Activated T-cell treated with anti-CD3 and anti-CD28 coated beads for 24 hours (primary cell): Measurements from ENCODE around the gene PPP3R2.
"Not testable (repeated sequence)": the region's sequence is repeated elsewhere in the genome, so short reads cannot be mapped to it uniquely, and the experiment has no call there.

ENCODE experiments used
- DNase-seq: peaks from one replicate; pipeline ENCODE4 v3.0.0-alpha.2; 2020; ENCODE audit warnings: low read depth

Gene PPP3R2, protein sequence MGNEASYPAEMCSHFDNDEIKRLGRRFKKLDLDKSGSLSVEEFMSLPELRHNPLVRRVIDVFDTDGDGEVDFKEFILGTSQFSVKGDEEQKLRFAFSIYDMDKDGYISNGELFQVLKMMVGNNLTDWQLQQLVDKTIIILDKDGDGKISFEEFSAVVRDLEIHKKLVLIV

DNA sequence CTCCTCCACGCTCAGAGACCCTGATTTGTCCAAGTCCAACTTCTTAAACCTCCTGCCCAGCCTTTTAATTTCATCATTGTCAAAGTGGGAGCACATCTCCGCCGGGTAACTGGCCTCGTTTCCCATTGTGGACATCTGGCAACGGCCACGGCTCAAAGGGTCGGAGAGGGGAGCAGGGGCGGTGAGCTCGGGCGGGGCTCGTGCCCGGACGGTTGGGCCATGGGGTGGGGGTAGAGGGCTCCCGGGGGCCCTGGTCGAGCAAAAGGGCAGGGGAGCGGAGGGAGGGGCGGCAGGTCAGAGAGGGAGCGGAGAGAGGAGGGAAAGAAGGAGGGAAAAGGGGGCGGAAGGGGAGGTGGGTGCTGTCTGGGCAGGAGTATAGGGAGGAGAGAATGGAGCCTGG lies at the start of gene PPP3R2:
PPP3R2 (minus strand) TSS at position 174 of the 400 bp plus-strand sequence; CDS start at position 126, 48 bp downstream.
- DNase-seq = no peak

DNA sequence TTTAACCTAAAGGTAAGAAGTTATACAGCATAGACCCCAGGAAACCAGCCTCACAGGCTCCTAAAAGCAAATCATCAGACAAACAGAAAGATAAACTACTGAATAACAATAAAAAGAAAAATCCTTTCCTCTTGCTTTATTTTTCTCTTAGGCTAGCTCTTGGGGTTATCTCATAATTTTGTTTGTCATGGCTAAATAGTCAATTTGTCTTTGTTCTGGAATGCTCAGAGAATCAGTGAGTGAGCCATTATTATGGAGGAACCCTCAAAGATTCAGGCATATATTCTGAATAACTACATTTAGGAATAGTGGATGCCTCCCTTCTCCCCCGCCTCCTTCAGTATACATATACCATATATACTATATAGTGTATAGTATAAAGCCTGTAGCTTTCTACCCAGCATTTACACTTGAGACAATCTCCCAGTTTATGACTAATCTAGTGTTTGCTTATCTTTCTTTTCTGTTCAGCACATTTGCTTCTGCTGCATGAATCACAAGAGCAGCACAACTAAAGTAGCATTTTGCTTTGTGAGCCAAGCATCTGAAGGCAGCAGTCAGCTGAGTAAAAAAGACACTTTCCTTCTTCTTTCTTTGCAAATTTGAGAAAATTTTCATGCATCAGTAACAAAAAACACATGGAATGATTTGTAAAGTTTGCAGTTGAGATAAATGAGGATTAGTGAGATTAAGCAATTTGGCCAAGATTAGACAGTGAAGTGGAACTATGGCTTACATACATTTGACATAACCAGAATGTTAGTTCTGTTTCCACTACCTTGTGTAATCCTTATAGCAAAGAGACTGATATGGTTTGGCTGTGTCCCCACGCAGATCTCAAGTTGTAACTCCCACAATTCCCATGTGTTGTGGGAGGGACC lies 45.3 kb upstream of the PPP3R2 start:
- DNase-seq = no peak

DNA sequence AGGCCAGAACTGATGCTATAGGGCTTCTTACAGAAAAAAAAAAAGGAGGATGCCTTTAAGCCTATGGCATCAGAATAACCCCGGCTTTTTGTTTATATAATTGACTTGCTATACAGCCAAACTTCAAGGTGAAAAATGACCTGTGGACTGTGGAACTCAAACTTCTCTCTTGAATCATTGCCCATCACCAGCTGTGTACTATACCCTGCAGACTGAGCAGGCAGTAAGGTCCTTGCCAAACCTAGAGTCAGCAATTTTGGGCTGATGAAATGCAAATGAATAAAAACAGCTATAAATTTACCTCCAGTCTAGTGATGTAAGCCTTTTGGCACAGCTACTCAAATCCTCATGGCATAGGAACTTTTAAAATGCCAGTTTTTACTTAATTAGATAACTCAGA lies 44.5 kb upstream of the PPP3R2 start:
- no peak for DNase-seq

DNA sequence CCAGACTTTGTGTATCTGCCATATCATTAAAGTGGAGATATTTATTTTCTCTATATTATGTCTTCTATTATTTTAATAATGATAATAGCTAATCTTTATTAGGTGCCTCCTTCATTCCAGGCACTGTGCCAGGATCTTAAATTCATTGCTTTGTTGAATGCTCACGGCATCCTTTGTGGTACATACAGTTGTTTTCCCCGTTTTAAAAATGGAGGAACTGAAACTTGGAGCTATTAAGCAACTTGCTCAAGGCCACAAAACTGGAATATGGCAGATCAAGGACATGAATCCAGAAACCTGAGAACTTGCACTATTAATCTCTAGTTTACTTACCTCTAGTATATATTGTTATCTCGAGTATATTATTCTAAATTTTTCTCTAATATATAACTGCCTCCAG lies 41.5 kb upstream of the PPP3R2 start:
- DNase-seq = no peak

DNA sequence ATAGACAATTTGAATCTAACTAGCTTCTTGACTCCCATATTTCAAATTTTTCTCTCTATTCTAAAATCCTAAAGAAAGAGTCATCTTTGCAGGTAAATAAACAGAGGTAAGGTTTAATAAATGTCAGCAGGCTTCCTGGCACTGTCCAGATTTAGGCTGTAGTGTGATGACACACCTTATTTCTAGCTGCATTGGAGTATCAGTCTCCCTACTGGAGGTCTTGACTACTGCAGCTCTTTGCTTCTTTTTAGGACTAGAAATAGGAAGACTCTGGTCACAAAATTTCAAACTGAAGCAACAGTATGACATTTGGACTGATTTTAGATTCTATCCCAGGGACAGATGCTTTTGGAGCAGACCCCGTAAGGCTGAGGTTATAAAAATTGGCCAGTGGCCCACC lies 40.7 kb upstream of the PPP3R2 start:
- DNase-seq = no peak

DNA sequence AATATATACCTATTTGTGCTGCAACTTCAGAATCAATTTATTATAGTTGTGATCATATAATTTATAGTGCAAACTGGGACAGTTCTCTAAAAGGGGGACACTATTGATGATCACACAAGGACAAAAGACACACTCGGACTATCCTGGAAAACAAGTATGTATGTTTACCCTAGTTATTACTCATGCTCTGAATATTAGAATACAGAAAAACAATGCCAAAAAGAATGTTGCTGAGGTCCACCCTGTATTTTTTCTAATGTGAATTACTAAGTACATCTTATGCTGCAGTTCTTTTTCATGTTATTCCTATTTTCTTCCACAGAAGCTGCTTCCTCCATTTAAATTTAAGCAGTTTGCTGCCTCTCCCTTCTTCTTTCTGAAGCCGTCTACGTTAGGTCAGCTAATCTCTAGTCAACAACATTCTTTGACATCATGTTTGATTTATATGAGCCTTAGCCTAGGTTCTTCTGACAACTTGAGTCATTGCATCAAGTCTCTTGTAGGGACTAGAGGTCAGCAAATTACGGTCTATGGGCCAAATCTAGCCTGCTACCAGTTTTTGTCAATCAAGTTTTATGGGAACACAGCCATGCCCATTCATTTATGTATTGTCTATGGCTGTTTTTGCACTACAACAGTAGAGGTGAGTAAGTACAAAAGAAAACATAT lies 40.1 kb upstream of the PPP3R2 start:
- DNase-seq = no peak

DNA sequence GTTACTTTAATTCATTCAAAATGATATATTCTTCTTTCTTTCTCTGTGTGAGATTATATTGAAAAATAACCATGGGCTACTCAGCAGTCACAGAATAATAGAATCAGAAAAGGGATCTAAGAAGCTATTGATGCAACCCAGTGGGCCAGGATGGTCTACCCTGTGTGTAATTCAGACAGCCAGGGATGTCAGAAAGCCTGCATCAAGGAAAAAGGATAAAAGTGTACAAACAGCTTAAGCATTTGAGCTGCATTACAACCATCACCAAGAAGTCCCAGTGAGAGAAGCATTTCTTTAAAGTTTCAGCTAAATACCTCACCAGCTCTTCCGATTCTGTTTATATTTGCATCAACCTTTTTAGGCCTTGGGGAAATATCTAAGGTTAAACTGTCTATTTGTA lies 37.8 kb upstream of the PPP3R2 start:
- DNase-seq = no peak

DNA sequence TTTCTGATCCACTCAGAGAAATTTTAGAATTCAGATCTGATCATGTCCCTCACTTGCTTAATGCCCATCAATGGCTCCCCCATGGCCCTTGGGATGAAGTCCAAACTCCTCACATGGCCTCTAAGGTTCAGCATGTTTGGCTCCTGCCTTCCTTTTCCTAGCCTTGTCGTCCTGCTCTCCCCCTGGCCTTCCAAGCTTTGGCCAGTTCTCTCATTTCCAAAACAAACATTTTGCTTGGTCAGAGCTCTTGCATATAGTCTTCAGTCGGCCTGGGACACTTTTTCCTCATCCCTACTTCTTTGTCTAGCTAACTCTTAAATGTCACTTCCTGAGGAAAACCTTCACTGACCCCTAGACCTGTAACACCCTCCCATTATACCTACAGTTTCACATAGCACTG lies 37.1 kb upstream of the PPP3R2 start:
- no peak for DNase-seq

DNA sequence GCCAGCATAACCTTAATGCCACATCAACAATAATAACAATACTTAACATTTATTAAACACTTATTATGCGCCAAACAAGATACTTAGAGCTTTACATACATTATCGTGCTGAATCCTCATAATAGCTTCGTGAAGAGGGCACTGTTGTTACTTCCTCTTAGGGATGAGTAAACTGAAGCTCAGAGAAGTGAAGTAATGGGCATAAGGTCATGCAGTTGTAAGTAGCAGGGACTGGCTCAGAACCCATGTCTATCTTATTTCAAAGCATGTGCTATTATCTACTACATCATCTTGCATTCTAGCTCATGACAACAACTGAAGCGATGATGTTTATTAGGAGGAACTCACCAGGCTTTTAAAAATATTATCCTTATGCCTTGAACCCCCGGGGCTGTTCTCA lies 34.9 kb upstream of the PPP3R2 start:
- DNase-seq = no peak

DNA sequence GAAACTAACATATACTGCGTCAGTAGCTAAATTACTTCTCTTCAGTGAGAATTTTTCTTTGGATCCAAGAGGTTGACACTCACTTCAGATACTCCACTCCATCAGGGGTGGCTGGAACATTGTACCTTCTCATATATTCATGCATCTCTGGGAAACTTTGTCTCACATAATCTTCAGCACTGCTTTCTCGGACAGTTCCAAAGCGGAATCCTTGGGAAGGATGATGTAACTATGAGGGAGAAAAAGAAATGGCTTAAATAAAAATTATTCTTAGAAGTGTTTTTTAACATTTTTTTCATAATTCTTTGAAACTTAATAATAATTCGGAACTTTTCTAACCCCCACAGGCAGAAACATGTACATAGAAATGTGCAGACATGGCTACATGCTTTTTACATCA lies 33.4 kb upstream of the PPP3R2 start:
- DNase-seq = no peak

DNA sequence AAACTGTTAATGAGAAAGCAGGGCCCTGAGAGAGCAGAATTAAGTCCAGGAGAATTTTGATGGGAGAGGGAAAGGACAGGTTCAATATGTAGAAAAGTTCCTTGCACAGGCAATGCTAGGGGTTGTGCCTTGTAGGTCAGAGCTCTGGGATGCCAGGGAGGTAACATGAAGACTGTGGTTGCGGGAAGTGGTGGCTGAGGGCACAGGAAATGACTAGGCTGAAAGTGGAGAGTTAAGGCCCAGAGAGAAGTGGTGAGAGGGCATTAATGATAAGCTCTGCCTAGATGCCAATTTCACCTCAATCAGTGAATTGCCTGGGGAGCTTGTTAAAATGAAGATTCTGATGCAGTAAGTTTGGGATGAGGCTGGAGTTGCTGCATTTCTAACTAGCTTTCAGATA lies 31.5 kb upstream of the PPP3R2 start:
- no peak for DNase-seq

DNA sequence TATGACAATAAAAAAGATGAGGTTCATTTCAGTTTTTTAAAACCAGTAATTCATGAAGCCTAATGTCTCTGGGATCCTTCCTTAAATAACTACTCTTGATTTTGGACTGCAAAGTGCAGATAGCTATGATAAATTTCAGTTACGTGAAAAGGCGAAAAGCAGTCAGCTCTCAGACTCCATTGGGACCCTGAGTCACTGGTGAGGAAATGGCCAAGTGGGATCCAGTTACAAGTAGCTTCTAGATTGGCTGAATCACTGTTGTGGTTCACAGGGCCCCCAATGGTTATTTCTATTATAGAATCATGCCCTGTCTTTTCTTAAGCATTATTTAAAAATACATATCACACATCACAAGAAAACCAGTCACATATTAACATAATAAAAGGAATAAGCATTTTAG lies 31.1 kb upstream of the PPP3R2 start:
- DNase-seq = no peak

DNA sequence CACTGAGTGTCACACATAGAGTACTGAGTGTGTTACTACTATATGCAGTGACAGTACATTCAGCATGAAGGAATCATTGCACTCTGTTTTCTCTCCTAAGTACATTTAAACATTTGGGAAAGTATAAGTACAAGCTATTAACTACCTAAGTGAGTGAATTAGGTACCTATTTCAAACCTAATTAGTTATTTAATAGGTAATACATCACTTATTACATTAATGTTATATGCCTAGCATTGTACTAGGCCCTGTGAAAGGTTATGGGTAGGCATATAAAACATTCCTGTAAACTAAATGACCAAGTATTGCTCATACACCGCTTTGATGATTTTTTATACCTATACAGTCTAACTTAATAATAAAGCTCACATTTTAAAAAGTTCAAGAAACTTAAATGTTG lies 25.7 kb upstream of the PPP3R2 start:
- no peak for DNase-seq

DNA sequence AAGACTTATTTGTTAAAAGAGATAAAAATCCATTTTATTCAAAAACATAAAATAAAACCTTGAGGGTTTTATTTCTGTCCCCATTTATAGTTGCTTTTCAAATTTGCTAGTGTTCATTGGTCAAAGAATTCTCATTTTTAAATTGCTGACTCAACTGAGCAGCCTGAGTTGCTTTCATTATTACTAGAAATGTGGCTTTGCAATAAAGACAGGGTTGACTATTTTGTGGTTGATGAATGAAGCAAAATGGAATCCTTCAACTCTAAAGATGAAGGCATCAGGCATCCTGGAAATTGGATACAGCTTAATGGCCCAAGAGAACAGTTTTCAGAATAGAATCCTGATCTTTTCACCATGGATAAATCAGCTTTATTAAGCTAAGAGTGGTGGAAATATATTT lies 23.9 kb upstream of the PPP3R2 start:
- DNase-seq = no peak

DNA sequence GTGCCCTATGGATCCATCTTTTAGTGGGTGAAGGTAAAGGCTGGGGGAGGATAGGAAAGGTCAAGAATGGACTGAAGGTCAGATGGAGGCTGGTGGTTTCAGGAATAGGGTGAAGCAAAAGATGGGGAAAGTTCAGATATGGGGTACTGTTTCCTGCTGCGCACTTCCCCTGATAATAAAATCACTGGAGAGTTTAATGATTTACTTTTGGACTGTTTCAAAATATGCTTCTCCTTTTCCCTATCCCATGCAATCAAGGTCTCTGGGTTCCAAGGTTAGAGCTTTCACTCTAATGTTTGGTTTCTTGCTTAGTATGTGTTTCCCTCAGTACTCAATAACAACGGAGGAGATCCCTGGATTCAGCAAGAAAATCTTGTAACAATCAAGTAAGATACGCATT lies 10.8 kb upstream of the PPP3R2 start:
- no peak for DNase-seq

DNA sequence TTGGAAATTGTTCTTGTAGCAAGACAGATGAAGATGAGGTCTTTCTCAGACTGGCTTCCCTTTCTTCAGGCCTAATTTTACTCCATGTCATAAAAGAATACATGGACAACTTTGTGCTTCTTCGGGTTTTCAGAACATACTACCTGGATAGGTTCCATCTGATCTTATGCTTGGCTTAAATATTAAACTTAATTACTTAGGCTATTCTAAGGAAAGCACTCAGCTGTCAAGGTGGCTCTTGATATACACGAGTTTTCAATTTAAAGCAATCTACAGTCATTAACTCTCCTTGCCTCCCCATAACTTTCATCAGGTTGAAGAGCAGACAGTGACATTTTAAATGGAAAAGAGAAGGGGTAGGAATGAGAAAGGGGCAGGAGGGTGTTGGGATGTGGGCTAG lies 9.5 kb upstream of the PPP3R2 start:
- DNase-seq = no peak

DNA sequence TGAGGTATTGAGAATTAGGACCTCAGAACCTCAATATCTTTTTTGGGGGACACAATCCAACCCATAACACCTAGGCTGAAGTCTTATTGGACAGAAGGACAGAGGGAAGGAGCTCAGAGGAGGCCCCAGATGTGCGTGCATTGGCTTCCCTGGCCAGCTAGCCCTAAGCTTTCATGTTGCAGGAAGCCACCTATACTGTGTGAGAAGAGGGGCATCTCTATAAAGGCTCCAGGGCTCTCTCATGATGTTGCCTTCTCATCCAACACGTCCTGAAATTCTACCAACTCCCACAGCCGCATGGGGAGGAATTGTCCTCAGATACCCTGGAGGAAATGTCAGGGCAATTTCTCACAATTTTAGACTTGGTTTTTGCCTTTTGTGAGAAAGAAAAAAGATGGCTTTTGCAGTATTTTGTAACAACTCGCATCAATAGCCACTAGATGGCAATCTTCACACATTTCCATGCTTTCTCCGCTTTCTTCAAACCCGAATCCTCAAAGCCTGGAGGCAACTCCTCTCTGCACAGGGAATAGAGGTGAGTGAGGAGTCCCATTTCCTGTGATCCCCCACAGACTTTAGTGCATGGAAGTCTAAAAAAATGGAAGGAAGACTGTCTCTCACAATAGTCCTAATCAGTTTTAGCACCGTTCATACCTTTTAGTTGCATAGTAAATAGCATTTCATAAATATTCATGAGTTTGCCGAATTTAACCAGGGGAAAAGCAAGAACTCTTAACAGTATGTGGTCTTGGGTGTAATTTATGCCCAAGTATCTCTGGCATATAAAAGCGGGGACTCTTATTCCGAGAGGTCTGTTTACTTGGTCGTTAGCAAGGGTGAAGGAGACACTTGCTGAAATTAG lies 7.4 kb upstream of the PPP3R2 start:
- DNase-seq = no peak

DNA sequence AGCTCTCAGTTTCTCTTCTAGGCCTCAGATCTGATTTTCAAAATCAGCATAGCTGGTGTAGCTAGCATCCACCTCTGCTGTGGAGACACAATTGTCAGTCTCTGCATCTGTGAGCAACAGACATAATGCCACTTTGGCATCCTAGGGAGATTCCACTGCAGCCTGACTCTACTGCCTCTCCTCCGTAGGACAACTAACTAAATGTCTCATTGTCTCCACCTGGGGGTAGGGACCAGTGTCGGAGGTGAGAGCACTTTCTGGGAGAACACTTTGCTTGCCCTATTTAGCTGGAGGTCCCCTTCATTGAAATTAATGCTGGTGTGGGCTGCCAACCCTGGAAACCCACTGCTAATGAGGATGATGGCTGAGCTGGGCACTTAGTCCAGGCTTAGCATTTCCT lies 1.4 kb downstream of the PPP3R2 start:
- no peak for DNase-seq

DNA sequence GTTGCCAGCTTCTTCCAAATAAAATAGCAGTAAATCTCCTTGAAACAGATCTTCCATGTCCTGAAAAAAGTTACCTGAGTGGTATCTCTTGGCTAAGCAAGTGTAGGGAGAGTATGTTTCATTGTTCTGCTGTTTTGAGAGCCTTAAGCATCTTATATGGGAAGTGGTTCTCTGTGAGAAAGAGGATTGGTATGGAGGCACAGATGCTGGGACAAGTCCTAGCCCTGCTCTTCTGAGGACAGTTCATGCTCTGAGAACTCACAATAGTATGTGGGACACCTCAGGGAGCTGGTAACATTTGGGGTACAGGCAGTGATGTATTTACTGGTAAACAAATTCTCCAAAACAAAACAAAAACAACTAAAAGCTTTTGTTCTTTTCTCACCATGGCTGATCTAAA lies 2.0 kb downstream of the PPP3R2 start:
- no peak for DNase-seq

DNA sequence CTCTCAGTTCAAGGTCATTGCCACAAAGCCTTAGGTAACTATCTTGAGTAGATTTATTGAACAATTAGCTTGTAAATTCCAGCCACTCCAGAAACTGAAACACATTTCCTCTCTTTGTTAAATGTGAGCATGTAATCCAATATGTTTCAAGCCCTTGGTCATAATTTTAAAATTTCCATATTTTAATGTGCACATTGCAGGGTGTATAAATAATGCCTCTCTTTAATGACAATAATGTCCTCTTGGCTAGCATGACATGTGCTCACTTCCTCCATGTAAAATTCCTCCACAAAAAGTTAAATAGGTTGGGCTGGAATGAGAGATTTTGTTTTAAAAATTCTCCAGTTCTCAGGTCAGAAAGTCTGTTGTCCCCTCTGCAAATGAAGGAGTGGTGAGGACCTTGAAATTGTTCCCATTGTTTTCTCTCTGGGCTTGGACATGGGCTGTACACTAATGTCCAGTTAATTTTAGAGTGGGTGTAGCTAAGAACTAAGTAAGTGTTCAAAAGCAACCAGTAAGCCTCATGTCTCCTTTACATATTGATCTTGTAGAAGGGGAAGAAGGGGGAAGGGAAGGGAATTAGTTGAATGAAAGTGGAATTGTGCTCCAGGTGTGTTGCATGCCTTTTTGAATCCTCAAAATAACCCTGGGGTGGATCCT lies 2.9 kb downstream of the PPP3R2 start:
- DNase-seq = no peak

DNA sequence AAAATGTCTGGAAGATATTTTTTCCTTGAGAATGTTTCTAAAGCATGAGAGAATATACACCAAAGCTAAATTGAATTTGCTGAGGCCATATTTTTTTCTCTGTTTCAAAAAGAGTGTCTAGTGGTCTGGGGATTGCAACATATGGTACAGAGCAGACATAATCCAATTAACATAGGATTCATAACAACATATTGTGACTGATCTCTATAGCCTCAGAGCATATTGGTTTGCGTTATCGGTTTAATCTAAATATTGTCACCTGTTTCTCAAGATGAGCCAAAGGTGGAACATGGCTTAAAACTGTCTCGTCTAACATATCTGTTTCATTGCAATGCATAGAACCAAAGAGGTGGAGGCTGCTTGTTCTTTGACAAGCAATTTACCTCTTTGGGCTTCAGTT lies 3.9 kb downstream of the PPP3R2 start:
- no peak for DNase-seq

DNA sequence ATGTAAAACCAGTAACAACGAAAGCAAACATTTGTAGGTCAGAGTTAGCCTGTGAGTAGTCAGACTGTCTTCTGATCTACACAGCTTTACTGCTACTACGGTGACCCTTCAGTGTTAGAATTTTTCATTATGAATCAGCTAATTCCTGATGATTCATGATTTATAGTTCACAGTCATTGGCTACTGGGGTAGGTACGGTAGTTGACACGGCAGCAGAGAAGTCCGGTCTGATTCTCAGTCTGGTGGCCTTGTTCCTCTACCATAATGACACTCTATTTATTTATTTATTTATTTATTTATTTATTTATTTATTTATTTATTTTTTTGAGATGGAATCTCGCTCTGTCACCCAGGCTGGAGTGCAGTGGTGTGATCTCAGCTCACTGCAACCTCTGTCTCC lies 4.7 kb downstream of the PPP3R2 start:
- not testable (repeated sequence) for DNase-seq
